Stimulated activated CD4-positive, alpha-beta T cell treated with anti-CD3 and anti-CD28 coated beads, Interleukin-4, amount 100 ng/mL, for 4 hours (primary cell): ENCODE data around the gene NCK2.

ENCODE experiments used
- DNase-seq, 2 experiments: peaks; one replicate each; pipeline ENCODE4 v3.0.0-alpha.2; 2020

Gene NCK2

DNA sequence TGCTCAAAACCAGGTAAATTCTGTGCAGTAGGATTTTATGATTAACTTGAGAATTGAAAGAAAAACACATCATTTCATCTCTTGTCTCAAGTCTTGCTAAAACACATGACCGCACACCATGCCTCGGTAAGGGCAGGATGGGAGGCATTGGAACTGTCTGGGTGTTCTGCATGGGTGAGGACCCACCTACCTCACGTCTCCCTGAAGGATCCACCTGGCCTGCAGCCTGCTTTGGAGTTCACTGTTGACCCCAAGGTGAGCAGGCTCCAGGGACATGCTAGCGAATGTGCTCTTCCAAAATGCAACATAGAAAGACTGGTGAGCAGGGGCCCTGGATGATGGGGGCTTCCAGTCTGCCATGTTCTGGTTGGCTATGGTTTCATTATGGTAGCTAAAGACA, 131.5 kb downstream of the NCK2 start:
- no peak for DNase-seq

DNA sequence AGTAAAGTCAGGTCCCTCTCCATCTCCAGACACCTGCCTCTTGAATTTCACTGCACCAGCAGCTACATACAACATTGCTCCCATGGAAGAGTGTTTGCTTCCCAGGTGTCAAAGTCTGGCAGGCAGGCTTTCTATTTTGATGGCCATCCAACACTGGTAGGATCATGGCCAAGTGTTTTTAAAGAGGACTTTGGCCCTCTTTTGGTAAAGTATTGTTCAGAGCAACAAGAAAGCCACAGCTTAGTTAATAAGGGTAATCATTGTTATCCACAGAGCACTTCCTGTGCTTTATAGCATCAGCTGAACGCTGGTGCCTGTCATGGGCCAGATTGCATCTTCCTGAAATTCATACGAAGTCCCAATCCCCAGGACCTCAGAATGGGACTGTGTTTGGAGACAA, 133.2 kb downstream of the NCK2 start:
- no peak for DNase-seq

DNA sequence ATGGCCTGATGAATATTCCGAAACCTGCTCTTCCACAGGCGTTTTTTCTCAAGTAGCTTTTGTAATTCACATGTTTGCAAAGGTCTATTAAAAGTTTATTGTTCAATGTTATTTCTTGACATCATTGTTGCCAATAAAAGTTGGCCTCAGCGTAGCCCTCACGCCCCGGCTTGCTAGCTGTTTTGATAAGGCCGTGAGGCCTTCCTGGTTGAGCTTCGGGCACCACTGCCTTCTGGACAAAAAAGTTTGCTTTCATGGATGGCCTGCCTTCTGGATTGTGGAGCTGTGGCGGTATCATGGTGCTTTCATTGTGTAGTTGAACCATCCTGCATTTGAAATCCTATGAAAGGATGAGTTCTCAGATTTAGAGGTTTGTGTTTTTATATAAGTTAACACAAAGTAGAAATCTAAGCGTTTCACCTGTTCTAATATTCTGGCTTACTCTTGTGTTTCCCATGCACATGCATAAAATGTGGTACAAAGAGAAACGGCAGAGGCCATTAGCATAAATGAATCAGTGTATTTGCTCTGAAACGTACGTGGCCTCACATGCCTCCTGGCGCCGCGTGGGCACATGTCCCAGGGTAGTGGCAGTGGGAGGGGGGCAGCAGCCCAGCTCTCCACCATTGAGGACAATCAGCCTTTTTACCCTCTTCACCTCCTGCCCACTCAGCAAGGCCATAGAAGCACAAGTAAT, 134.5 kb downstream of the NCK2 start:
- no peak for DNase-seq

DNA sequence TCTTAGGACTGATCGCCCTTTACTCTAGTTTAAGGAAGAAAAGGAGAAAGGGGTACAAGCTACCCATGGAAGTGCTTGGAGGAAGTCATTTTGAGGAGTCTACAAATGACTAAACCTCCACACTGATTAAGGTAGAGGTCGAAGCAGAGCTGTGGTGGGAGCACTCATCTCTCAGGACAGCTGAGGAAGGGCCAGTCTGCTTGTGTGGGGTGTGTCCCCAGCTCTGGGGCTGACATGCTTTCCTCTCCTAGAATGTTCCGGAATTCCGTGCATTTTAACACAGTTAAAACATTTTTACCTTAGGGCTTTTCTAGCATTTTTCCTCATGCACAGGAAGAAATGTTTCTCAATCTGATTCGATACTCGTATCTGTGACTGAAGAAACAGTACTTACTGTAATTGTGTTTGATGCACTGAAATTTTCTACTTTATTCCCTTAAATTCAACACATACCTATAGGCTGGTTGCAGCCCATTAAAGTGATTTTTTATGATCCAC, 135.1 kb downstream of the NCK2 start:
- DNase-seq: no peak

DNA sequence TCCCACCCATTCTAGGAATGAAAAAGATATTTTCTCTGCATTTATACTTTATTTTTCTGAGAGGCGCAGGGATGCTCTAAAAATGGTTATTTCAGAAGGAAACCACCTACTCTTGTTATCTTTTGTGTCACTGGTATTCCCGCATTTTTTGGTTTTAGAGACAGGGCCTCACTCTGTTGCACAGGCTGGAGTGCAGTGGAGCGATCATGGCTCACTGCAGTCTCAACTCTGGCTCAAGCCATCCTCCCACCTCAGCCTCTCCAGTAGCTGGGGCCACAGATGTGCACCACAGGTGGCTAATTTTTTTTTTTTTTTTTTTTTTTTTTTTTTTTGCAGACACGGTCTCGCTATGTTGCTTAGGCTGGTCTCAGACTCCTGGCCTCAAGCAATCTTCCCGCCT, 135.9 kb downstream of the NCK2 start:
- no peak for DNase-seq

DNA sequence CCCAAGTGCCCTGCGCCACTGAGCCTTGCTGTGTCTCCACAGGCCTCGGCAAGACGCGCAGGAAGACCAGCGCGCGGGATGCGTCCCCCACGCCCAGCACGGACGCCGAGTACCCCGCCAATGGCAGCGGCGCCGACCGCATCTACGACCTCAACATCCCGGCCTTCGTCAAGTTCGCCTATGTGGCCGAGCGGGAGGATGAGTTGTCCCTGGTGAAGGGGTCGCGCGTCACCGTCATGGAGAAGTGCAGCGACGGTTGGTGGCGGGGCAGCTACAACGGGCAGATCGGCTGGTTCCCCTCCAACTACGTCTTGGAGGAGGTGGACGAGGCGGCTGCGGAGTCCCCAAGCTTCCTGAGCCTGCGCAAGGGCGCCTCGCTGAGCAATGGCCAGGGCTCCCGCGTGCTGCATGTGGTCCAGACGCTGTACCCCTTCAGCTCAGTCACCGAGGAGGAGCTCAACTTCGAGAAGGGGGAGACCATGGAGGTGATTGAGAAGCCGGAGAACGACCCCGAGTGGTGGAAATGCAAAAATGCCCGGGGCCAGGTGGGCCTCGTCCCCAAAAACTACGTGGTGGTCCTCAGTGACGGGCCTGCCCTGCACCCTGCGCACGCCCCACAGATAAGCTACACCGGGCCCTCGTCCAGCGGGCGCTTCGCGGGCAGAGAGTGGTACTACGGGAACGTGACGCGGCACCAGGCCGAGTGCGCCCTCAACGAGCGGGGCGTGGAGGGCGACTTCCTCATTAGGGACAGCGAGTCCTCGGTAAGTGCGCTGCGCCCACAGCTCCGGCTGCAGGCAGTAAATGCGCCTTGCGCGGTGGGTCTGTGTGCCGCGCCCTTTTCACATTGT, 136.8 kb downstream of the NCK2 start:
- DNase-seq: no peak

DNA sequence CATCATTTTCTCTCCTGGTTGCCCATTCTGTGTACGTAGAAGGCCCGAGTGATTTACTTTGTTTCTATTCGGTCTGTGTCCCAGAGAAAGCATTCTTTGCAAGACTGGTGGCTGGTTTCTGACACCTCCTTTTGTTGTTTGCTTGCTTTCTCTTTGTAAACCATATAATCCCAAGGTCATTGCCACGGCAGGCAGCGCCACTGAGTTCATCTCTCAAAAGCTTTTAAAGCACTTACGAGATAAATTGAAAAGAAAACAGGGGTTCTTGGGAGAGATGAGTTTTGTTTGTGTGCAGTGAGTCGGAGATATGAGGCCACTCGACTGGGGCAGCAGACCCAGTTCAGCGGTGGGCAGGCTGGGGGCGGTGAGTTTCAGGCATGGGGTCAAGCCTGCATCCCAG, 137.6 kb downstream of the NCK2 start:
- DNase-seq: no peak

DNA sequence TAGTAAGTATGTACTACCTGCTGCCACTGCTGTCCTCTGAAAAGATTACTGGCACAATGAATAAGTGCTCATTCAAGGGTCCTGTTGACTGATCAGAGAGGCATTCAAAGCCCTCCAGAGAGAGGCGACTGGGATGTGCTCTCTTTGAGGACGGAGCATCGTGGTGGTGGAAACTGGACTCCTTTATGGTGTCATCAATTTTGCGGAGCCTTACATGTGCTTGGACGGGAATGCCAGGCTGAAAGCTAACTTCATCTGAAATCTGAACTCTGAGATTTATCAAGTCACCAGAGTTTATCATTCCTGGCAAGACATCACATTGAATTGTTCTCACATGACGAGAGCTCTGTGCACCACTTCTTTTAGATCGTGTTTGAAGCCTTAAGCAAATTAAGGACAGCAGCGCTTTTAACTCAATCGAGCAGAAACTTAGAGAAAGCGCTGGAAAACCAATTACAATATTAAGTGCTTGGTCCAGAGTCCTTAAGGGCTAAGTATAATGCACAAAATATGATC, 138.3 kb downstream of the NCK2 start:
- no peak for DNase-seq

DNA sequence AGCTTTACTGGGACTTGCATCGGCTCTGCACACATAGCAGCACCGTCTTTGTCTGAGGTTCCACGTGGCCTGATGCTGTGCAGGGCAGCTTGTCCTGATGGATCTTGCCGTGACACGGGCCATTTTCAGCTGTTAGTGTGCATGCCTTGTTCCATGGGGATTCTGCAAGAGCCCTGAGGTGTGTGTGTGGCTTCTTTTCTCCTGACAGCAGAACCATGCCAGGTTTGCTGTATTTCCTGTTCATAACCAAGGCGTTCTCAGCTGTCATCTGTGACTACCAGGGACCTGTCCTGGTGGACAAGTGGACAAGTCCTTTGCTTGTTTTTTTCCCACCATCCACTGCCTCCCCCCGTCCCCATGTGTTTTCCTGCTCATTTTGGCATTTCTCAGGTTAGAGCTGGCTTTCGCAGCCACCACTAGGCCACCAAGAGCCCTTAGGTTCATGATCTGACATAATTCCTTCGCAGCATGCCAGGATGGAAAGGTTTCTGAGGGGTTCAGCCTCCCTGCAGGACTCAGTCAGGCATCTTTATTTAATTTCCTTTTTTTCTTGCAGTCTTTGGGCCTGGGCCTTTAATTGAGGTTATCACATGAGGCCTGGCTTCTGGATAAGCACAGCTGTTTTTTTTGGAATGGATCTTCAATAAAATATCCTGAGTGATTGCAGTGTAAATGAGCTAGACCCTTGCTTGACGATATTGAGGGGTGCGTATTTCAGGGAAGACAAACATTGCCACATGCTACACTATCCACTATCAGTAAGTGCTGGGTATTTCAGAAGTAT, 139.4 kb downstream of the NCK2 start:
- no peak for DNase-seq

DNA sequence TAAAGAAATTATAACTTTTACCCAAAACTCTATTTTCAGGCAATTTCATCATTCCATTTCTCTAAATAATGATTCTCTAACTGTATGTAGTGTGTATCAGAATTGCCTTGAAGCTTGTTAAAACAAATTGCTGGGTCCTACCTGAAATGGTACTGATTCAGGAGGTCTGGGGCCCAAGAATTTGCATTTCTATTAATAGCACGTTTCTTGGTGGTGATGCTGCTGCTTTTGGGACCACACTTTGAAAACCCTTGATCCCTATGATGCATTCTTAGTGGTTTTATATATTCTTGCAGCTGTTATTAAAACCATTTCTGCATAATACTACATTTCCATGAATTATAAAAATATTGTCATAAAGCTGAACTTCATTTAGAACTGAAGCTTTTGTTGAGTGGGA, 140.7 kb downstream of the NCK2 start:
- DNase-seq: no peak

DNA sequence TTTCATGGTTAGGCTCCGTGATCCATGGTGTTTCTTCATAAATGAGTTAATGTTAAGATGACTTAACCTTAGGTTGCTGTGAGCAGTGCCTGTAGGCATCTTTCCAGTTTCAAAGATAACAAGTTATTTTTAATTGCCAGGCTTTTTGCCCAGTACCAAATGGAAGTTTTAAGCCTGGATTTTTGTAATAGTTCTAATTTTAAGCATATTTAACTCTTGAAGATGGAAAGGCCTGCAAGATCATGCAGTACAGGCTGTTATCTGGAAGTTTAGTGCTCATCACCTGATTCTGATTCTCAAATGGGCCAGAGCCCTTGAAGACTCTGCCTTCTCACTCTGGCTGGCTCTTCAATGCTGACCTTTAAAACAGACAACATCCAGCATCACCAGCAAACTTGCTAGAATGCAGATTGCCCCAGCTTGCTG, 141.3 kb downstream of the NCK2 start:
- no peak for DNase-seq

DNA sequence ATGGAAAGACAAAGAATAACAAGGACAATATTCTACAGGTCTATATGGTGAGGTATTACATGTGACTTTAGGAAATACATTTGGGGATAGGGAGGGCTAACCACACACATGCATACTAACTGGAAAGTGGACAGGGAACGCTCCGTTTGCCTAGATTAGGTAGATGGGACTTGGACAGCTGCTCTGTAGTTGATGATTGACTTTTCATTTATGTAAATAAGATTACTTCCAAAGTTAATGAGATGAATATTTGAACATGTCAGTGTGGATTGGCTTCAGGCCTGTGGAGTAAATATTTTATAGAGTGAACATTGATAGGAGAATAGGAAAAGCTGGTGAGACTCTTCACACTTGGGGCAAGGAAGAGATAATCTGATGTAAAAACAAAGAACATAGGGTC, 142.0 kb downstream of the NCK2 start:
- DNase-seq: no peak

DNA sequence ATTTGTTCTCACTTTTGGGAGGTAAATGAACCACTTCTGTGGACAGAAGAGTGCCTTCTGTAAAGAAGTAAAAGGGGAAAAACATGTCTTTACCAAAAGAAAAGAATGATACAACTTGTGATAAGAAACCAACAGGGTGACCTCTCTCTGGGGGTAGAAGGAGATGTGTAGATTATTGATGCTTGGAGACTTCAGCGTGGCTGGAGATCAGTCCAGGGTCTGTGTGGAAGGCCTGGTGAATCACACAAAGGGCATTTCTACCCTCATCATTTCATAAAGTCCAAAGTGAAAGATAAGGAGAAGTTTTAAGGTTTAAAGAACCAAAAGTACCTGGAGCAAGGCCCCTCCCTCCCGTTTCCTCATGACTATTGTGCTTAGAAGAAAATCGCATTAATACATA, 142.5 kb downstream of the NCK2 start:
- DNase-seq: no peak

DNA sequence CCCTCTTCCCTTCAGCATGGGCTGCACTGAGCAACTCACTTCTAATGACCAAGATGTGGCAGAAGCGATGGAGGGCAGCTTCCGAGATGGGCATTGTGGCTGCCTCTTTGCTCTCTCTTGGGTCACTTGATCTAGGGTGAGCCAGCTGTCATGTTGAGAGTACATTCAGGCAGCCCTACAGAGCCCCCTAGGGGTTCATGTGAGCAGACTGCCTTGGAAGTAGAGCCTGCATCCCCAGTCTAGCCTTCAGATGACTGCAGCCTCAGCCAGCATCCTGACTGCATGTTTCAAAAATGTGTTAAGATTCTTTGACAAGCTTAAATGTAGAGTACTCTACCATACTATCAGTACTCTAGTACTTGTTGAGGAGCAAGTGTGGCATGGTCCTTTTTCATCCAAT, 143.9 kb downstream of the NCK2 start:
- DNase-seq: peak in 1 of 2 experiments; percentile 21

DNA sequence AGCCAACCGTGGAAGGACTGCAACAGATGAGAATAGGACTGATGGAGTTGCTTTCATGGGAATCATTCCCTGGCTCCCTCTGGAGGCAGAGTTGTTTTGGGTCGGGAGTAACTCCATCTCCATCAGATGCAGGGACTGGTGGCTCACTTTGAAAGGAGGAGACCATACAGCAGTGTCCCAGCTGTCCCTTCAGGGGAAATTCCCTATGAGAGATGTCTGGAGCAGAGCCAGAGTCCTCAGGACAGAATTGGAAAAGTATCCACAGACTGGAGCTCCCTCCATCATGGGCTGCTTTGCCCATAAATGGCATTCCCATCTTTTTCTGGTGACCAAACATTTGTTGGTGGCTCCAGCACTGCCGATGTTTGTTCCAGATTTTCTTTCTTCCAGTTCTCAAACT, 144.3 kb downstream of the NCK2 start:
- no peak for DNase-seq

DNA sequence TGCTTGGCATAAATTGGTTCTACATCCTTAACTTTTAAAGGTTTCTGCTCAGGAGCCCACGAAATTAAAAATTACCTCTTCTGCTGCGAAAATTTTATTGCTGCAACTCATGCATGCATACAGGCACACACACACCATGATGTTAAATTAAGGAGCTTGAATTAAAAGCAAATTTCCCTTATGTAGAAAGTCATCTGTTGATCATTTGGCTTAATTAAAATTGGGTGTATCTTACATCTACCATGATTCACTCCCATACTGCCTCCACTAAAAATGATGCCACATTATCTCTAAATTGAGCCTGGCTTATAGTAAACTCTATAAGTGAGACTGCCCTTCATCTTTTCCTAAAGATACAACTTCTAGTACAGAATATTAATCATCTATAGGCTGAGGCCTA, 145.4 kb downstream of the NCK2 start:
- DNase-seq: no peak

DNA sequence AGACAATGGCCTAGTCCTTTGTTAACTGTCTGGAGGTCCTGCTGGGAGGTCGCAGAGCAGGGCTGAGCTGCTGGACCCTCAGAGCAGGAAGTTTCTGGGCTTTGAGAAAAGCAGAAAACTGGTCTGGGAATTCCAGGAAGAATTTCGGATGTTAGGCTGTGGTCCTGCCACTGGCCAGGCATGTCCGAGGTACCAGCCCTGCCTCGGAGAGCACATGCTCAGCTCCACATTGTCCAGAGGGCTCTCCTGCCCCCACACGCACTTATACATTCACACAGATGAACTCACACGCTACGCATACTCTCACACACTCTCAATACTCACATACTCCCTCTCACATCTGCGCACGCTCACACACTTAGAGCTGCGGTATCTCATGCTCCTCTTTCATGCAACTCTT, 146.1 kb downstream of the NCK2 start:
- DNase-seq: no peak

DNA sequence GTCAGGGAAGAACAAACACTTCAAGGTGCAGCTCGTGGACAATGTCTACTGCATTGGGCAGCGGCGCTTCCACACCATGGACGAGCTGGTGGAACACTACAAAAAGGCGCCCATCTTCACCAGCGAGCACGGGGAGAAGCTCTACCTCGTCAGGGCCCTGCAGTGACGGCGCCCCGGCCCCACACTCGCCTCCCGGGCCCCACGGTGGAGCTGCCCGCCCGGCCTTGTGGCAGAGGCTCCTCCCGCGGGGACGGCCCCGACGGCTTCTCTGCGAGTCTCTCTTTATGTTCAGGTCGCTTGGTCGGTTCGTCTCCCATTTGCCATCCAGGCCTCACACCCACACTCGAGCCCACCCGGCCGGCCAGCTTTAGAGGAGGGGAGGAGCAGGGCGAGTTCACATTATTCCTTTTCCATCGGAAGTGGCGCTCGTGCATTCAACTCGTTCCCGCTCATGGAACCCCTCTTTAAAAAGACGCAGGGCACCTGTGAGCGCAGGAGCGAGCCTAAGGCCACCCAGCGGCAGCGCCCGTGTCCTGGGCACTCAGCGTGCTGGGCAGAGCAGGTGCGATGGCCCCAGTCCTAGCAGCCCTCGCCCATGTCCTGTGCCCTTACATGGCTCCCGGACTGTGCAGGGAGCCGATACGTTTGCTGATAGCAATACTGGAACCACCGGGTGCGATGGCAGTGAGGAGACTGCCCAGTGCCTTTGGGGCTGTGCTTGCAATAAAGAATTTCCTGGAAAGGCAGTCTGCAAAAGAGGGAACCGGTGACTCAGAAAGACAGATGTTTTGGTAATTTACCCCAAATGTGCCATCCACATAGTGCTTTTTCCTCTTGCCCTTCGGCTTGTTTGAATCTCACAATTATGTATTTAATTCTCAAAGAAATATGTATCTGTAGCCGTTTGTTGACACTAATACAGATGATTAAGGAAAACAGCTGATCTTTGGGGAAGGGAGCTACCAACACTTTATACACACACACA, 148.6 kb downstream of the NCK2 start:
- DNase-seq: no peak

DNA sequence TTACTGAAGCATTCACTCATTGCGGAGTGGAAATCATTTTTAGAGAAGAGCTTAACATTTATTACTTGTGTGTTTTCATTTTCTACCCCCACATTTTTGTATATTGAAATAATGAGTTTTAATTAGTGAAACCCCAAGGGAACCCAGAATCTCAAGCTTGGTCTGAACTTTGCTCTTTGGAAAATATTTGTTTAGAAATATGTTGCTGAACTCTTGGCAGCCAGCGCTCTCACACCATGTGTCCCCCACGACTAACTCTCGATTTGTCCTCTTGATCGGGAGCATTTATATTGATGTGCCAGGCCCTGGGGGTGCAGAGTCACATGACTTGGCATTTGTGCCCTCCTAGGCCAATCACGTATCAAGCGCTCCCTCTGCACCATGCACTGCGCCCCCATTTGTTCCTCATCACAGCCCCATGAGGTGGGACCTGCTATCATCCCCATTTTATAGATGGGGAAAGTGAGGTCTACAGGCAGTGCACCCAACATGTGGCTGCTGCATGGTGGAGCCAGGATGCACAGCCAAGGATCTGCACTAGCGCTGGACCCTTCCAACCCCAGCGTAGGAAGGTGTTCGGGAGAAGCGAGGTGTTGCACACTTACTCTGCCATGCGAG, 149.7 kb downstream of the NCK2 start:
- no peak for DNase-seq

DNA sequence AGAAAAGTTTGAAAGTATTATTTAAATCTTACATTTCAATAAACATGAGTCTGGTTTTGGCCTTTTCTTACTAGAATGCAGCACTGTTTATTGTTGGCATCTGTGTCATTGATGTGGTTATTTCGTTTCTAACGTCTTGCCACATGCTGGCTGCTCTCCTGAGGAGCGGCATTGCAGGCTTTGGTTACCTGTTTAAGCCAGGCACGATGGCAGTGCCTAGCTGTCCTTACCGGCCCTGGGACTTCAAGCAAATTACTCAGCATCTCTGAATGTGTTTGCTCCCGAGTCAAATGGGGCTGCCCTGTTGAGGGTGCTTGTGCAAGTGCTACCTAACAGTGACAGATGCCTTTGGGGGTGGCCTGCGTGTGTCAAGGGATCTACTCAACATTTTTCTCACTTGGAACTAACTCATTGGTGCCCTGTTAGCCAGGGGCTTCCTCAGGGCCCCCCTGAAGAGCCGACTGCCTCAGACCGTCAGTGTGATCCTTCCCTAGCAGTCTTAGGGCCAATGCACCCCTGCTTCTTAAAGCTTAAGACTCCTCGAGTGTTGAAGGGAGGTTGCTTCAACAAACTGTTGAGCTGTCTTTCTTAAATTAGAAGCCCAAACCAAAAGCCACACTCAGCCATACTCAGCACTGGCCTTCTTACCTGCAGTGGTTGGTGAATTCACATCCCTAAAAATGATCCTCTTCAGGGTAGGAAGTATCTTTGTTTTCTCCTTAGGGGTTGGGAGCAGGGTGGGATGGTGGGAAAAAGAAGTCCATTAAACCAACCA, 151.5 kb downstream of the NCK2 start:
- no peak for DNase-seq

DNA sequence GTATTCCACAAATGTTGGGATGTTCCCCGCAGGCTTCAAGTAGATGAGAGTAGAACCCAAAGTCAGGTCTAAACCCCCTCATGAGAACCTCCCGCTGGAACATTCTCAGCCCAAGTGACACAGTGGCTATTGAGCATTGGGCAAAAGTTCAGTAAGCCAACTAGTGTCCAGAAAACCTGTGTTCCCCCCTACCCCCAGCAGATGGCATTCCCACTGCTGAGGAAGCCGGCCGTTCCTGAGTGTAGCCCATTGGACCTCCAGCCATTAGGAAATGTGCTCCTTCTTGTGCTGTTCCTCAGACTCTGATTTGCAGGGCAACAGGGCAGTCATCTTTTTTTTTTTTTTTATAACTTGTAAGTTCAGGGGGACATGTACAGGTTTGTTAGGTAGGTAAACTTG, 152.1 kb downstream of the NCK2 start:
- DNase-seq: no peak
